Central memory CD8-positive, alpha-beta T cell (primary cell): Measurements from ENCODE around the gene KLF16.

ENCODE experiments used
- ATAC-seq: fragments of 150-1000 bp; cut with Tn5 transposase; replicated peaks from 2 replicates; pipeline ENCODE4 v1.10.0; 2022; ENCODE audit warnings: mild to moderate bottlenecking, moderate FRiP score, moderate number of reproducible peaks; ENCODE audit not compliant: poor library complexity, severe bottlenecking; ENCODE audit errors: extremely low read depth
- DNase-seq, 2 donors: peaks; one replicate each; pipeline ENCODE4 v3.0.0; 2021; ENCODE audit warnings: low spot score in 2 of 2
- H3K27ac Mint-ChIP-seq: one replicate; pipeline ENCODE4 v1.8.0; 2022; ENCODE audit warnings: low read depth, mild to moderate bottlenecking, moderate library complexity, mixed read lengths
- H3K27me3 Mint-ChIP-seq: one replicate; pipeline ENCODE4 v1.8.0; 2022; ENCODE audit warnings: mixed read lengths
- H3K36me3 Mint-ChIP-seq: one replicate; pipeline ENCODE4 v1.8.0; 2022; ENCODE audit warnings: mild to moderate bottlenecking, moderate library complexity, mixed read lengths; ENCODE audit not compliant: insufficient read depth
- H3K4me1 Mint-ChIP-seq: one replicate; pipeline ENCODE4 v1.8.0; 2022; ENCODE audit warnings: mixed read lengths
- H3K4me3 Mint-ChIP-seq: one replicate; pipeline ENCODE4 v1.8.0; 2022; ENCODE audit warnings: mild to moderate bottlenecking, moderate library complexity, mixed read lengths
- H3K9me3 Mint-ChIP-seq: one replicate; pipeline ENCODE4 v1.8.0; 2022; ENCODE audit warnings: mixed read lengths

The KLF16 gene

DNA sequence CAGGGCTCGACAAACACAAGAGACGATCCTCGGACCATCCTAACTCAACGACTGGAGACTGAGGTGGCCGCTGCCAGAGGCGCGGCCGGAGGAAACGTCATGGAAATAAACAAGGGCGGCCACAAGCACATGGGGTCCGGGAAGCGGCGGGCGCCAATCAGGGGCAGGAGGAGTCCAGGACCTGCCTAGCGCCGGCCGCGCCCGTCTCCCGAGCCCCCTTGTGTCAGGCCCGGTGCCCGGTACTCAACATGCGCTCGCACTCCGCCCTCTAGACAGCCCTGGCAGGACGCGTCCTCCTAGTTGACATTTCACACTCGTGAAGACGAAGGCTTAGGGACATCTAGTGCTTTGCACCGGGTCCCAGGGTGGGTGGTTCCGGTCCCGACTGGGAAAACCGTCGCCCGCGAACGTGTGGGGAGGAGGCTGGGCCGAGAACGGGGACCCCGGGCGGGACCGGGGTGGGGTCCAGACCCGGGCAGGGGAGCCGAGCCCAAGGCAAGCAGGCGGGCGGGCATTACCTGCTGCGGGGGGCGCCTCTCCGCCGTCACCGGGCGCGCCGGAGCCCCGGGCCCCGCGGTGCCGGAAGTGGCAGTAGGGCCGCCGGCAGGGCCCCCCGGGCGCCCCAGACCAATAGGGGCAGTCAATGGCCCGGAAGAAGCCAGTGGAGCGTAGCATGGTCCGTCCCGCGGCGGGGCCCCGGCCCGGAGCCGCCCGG is 15.5 kb downstream of the KLF16 start:
- H3K9me3 Mint-ChIP-seq, result no peaks in the 10 kb centered on the region
- peaks cover 35% of the 10 kb centered on the region for H3K4me1 Mint-ChIP-seq
- H3K27me3 Mint-ChIP-seq, result no peaks in the 10 kb centered on the region
- peak overlapping the region; percentile 91 for H3K27ac Mint-ChIP-seq
- peak overlapping the region; percentile 84 for H3K4me3 Mint-ChIP-seq
- DNase-seq, result no peak
- peaks cover 30% of the 10 kb centered on the region for H3K36me3 Mint-ChIP-seq
- ATAC-seq, result peak; percentile 21

DNA sequence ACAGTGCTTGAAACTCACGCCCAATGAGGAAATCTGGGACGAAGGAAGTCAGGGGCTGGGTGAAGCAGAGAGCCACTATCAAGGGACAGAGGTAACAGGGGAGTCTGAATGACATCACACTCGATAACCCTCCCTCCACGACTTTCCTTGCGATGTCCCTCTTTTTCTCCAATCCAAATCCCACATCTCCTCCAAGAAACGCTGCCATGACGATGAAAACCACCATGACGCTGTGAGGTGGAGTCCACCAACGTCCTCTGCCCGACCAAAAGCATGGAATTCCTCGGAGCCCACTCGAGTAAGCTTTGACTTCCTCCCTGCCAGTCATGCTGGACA is 16.1 kb downstream of the KLF16 start:
- DNase-seq (no peak), ATAC-seq (no peak)
- Mint-ChIP-seq H3K27me3 (no peaks in the 10 kb centered on the region), H3K9me3 (no peaks in the 10 kb centered on the region), H3K27ac (peak overlapping the region; percentile 91), H3K4me1 (peaks cover 39% of the 10 kb centered on the region), H3K4me3 (peak overlapping the region; percentile 84), H3K36me3 (peaks cover 30% of the 10 kb centered on the region)

DNA sequence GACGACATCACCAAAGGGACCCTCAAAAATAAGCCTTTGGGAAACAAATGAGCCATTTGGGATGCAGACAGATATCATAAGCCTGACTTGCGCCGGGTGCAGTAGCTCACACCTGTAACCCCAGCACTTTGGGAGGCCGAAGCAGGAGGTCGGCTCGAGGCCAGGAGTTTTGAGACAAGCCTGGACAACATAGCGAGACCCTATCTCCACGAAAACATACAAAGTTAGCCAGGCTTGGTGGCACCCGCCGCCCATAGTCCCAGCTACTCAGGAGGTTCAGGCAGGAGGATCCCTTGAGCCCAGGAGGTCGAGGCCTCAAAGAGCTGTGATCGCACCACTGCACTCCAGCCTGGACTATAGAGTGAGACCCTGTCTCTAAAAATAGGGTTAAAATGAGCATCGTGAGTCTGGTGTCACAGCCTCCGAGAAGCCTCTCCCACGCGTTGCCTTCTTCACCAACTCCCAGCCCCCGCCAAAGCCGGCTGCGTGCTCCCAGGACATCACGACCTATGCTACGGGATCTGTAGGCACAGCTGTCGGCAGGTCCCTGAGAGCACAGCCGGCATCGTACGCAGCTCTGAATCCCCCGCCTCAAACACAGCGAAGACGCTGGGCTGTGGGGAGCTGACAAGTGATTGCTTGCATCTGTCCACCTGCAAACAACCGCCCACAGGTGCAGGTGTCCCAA is 16.7 kb downstream of the KLF16 start:
- ATAC-seq (no peak), DNase-seq (no peak)
- peaks cover 45% of the 10 kb centered on the region for H3K4me1 Mint-ChIP-seq
- peak overlapping the region; percentile 84 for H3K4me3 Mint-ChIP-seq
- H3K36me3 Mint-ChIP-seq, result peaks cover 34% of the 10 kb centered on the region
- H3K27me3 Mint-ChIP-seq, result no peaks in the 10 kb centered on the region
- H3K27ac Mint-ChIP-seq, result peak overlapping the region; percentile 91
- H3K9me3 Mint-ChIP-seq, result no peaks in the 10 kb centered on the region

DNA sequence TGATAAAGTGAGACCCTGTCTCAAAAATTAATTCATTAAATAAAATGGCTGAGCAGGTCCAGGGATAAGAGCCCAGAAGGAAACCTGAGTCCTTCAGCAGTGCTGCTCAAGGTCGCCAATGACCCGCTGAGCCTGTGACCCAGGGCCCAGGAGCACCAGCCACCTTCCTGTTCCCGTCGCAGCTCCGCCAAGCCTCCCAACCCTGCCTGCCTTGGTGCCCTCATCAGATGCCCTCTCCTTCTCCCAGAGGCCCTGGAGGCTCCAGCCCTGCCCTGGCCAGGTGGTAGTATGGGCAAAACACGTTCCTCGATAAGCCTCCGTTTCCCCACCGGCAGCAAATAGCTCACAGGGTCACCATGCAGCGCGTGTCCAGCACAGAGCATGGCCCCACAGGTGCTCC is 17.7 kb downstream of the KLF16 start:
- peaks cover 32% of the 10 kb centered on the region for H3K36me3 Mint-ChIP-seq
- peak overlapping the region; percentile 84 for H3K4me3 Mint-ChIP-seq
- H3K9me3 Mint-ChIP-seq, result no peaks in the 10 kb centered on the region
- ATAC-seq (no peak), DNase-seq (no peak)
- peaks cover 47% of the 10 kb centered on the region for H3K4me1 Mint-ChIP-seq
- no peaks in the 10 kb centered on the region for H3K27me3 Mint-ChIP-seq
- peak overlapping the region; percentile 89 for H3K27ac Mint-ChIP-seq

DNA sequence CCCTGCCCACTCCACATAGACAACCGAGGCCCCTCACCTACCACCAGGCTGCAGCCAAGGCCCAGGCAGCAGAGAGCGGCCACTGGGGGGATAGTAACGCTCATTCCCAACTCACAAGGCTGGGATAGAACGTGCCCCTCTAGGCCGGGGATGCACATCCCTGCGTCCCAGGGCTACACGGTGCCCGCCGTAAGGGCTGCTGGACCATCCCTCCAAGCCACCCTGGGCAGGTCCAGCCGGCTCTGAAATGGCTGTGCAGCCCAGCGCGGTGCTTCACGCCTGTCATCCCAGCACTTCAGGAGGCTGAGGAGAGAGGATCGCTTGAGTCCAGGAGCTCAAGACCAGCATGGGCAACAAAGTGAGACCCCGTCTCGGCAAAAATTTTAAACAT is 18.3 kb downstream of the KLF16 start:
- H3K27me3 Mint-ChIP-seq, result no peaks in the 10 kb centered on the region
- H3K9me3 Mint-ChIP-seq, result no peaks in the 10 kb centered on the region
- peaks cover 32% of the 10 kb centered on the region for H3K36me3 Mint-ChIP-seq
- DNase-seq (no peak), ATAC-seq (no peak)
- H3K4me1 Mint-ChIP-seq, result peaks cover 52% of the 10 kb centered on the region
- H3K27ac Mint-ChIP-seq, result no peak overlapping the region
- no peak overlapping the region for H3K4me3 Mint-ChIP-seq

DNA sequence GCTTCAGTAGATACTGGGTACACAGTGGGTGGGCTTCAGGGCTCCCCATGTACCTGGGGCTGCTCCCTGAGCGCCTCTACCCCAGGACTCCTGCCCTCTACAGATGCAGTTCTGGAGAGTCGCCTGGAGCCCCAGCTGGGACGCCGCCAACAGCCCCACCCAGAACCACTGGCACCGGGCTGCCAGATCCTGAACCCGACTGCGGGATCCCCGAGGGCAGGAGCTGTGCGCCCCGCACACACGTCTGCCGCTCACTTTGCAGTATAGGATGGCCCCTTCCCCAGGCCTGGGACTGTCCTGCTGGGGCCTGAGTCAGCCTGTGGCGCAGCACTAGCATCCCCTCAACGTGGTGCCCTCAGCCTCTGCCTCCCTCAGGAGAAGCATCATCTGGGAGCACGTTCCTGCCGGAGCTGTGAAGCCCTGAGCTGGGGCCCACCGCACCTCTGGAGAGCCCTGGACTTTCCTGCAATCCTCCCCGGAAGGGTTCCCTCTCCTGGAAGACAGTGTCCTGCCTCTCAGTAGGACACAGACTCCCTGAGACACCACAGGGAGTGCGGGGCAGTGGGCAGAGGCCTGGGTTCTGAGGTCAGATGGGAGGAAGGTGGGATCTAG is 18.8 kb downstream of the KLF16 start:
- no peaks in the 10 kb centered on the region for H3K27me3 Mint-ChIP-seq
- H3K9me3 Mint-ChIP-seq, result no peaks in the 10 kb centered on the region
- DNase-seq, result no peak
- ATAC-seq, result no peak
- peaks cover 33% of the 10 kb centered on the region for H3K36me3 Mint-ChIP-seq
- no peak overlapping the region for H3K27ac Mint-ChIP-seq
- peaks cover 57% of the 10 kb centered on the region for H3K4me1 Mint-ChIP-seq
- no peak overlapping the region for H3K4me3 Mint-ChIP-seq

DNA sequence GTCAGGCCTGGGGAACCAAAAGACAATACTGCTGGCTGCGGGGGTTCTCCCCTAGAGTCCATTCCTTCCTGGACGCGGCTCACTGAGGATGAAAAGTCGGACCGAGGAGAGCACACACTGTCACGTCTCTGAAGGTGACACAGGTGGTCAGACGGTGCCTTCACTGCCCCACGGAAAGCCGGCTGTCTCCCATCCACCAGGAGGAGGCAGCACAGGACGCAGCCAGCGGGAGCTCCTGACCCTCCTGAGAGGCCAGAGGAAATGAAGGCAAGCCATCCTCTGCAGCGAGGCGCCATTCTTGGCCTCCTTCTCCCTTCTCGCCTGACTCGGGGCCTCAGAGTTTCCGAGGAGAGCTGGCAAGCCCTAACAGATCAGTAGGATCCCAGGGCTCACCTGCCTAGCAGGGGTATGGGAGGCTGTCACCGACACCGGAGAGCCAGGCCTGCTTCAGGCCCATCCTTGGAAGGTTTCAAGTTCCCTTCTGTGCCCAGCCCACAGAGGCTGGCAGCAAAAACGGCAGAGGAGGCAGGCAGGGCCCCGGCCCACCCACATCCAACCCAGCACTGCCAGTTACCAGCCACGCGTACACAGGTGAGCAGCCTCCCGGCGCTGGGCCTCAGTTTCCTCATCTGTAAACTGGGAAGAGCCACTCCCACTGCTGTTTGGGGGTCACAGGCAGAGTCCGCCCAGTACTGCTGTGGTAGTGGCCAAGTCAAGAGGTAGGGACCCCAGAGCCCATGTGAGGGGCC is 19.6 kb downstream of the KLF16 start:
- no peaks in the 10 kb centered on the region for H3K27me3 Mint-ChIP-seq
- DNase-seq, result no peak
- no peak for ATAC-seq
- H3K4me3 Mint-ChIP-seq, result no peak overlapping the region
- H3K9me3 Mint-ChIP-seq, result no peaks in the 10 kb centered on the region
- peaks cover 59% of the 10 kb centered on the region for H3K4me1 Mint-ChIP-seq
- peak overlapping the region; percentile 53 for H3K27ac Mint-ChIP-seq
- H3K36me3 Mint-ChIP-seq, result peaks cover 31% of the 10 kb centered on the region

DNA sequence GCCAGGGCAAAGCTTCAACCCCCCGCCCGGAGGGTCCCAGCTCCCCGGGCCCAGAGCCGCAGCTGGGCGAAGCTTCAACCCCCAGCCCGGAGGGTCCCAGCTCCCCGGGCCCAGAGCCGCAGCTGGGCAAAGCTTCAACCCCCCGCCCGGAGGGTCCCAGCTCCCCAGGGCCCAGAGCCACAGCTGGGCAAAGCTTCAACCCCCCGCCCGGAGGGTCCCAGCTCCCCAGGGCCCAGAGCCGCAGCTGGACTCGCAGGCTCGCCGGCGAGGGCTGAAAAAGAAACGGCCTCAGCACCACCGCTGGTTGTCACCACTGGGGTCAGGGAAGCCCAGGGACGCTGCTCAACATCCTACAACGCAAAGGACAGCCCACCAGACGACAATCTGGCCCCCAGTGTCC is 20.3 kb downstream of the KLF16 start:
- ATAC-seq (no peak), DNase-seq (no peak)
- Mint-ChIP-seq H3K4me3 (no peak overlapping the region), H3K27me3 (no peaks in the 10 kb centered on the region), H3K36me3 (peaks cover 36% of the 10 kb centered on the region), H3K4me1 (peaks cover 59% of the 10 kb centered on the region), H3K27ac (peak overlapping the region; percentile 53), H3K9me3 (no peaks in the 10 kb centered on the region)

DNA sequence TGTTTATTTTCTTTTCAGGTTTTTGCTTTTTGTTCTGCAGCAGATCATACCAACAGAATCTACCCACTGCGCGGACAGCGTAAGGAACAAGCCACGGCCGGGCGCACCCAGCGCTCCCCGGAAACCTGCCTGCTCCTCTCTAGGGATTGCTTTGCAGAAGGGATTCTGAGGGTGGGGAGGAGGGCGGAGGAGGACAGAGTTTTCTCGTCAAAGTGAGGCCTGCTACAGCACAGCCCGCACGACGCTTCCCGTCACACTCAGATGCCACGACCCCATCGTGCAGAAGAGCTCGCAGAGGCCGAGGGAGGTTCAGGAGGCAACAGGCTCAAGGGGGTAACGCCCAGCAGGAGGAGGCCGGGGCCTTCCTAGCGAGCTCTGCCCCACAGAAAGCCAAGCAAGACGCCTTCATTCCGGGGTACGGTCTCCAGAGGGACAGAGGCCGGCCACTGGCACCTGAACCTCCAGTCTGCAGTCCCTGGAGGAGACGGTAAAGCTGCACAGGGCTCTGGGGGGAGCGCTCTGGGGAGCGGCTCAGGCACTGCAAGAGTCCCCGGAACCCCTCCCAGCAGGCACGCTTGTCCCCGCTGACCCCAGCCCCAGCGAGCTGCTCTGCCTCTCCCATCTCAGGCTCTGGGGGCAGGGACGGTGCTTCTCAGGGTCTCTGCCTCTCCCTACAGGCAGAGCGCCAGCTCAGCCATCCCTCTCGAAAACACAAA is 22.0 kb downstream of the KLF16 start:
- ATAC-seq, result no peak

DNA sequence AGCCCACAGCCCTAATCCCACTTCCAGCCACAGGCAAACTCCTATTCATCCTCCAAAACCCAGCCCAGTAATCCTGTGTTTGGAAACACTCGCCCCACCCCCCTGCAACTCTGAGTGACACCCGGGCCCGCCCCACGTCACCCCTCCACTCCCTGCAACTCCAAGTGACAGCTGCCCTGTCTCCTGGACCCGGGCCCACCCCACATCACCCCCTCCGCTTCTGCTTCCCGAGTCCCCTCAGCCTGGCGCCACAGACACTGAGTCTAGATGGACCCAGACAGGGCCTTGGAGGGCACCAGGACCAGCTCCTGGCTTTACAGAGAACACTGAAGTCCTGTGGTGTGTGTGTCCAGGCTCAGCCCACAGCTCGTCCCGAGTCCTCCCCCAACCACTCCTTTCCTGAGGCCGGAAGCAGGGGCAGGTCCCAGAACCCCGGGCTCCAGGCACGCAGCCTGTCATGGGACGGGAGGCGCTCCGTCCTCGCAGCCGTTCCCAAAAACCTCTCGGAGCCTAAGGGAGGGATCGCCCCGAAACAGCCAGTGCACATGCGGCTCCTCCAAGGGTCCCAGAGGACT is 22.8 kb downstream of the KLF16 start:
- H3K9me3 Mint-ChIP-seq, result no peaks in the 10 kb centered on the region
- no peak overlapping the region for H3K4me3 Mint-ChIP-seq
- DNase-seq (no peak), ATAC-seq (no peak)
- H3K27me3 Mint-ChIP-seq, result no peaks in the 10 kb centered on the region
- peaks cover 30% of the 10 kb centered on the region for H3K36me3 Mint-ChIP-seq
- peak overlapping the region; percentile 57 for H3K27ac Mint-ChIP-seq
- peaks cover 50% of the 10 kb centered on the region for H3K4me1 Mint-ChIP-seq

More for the DNA sequence above, 22.0 kb downstream of the KLF16 start:
- DNase-seq, result no peak
- Mint-ChIP-seq H3K4me3 (no peak overlapping the region), H3K27me3 (no peaks in the 10 kb centered on the region), H3K27ac (no peak overlapping the region), H3K36me3 (peaks cover 34% of the 10 kb centered on the region), H3K4me1 (peaks cover 51% of the 10 kb centered on the region), H3K9me3 (no peaks in the 10 kb centered on the region)

DNA sequence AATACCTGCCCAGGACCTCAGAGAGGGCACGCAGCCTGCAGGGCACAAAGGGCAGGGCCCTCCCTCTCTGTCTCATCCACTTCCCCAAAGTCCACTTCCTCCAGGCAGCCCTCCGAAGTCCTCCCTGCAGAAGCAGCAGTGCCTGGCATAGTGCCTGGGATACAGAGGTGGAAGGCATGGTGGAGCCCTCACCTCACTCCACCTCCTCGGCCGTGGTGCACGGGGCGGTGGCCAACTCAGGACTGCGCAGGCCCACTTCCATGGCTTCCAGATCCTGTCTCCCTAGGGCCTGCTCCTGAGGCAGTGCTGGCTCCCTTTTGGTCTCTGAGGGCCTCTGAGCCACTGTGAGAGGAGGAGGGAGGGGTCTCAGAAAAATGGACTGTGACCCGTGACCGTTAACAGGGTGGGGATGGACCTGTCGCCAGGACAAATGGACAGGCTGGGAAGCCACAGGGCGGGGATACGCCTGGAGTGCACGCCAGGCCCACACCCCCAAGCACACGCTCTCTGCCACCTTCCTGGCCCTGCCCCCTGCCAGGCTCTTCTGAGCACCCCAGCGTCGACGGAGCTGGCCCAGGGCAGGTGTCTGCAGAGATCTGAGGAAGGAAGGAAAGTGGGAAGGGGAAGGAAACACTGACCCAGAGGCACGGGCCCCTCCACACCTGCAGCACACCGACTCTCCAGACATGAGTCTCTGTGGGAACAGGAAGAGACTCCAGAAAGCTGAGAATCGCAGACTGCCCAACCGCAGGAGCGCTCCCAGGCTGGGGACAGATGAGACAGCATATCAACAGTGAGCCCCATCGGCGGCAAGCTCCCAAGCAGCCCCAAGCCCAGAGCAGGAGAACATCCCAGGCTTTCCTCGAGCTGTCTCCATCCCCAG is 23.5 kb downstream of the KLF16 start:
- no peak overlapping the region for H3K4me3 Mint-ChIP-seq
- no peak for ATAC-seq
- H3K36me3 Mint-ChIP-seq, result peaks cover 30% of the 10 kb centered on the region
- H3K9me3 Mint-ChIP-seq, result no peaks in the 10 kb centered on the region
- peak overlapping the region; percentile 57 for H3K27ac Mint-ChIP-seq
- H3K27me3 Mint-ChIP-seq, result no peaks in the 10 kb centered on the region
- H3K4me1 Mint-ChIP-seq, result peaks cover 49% of the 10 kb centered on the region
- no peak for DNase-seq
